Colonic mucosa (tissue), 4 donors: ENCODE measurements around the gene CFAP221. TPM values are rescaled to one million over a fixed set of nuclear protein-coding genes. Genes with fewer than 3 reads are reported as not detected.

Source experiments
- DNase-seq: peaks from one replicate; pipeline ENCODE4 v3.0.0-alpha.2; 2020
- H3K27ac ChIP-seq: fragments of 200-600 bp; one replicate; pipeline ENCODE4 v1.8.0; 2021
- H3K27me3 ChIP-seq: fragments of 200-600 bp; one replicate; pipeline ENCODE4 v1.8.0; 2021
- H3K36me3 ChIP-seq: fragments of 200-600 bp; one replicate; pipeline ENCODE4 v1.8.0; 2021
- H3K4me1 ChIP-seq: fragments of 200-600 bp; one replicate; pipeline ENCODE4 v1.8.0; 2021; ENCODE audit warnings: mild to moderate bottlenecking
- H3K4me3 ChIP-seq: fragments of 200-600 bp; one replicate; pipeline ENCODE4 v1.8.0; 2021
- H3K9ac ChIP-seq, 2 donors: one replicate each; pipeline ENCODE4 v1.7.0; 2013; ENCODE audit warnings: control low read depth in 2 of 2, low read depth in 2 of 2, low read length in 2 of 2
- H3K9me3 ChIP-seq: fragments of 200-600 bp; one replicate; pipeline ENCODE4 v1.8.0; 2021
- intact Hi-C: fragments of 100-400 bp; cut with DNase I; formaldehyde crosslinking; loops from one replicate; pipeline ENCODE4 v1.14.1; 2022
- total RNA-seq, 2 donors: library from RNA; stranded (reverse); fragmentation: NEBNext Ultra II Directional in 1 of 2; extraction: Animal tissue kit (Norgen Biotek cat#: 25700) in 1 of 2; gene quantifications; one replicate each; pipeline ENCODE4 v1.2.1, GENCODE V29; 2021
- TF ChIP-seq, protein P1 (sequence below): fragments of 200-600 bp; IDR thresholded peaks from one replicate; pipeline ENCODE4 v1.8.0; 2022; ENCODE audit warnings: antibody characterized with exemption, mild to moderate bottlenecking
- donor health status: healthy.
- donor health status: DM: no; HTN: no; CAD: no.
- donor health status: DM: no; HTN: no; CAD: no.

The CFAP221 gene
- not detected for total RNA-seq

GRCh38 chr2:119544075-119544938, at the start of gene CFAP221:
CFAP221 (plus strand) TSS chr2:119544449; CDS start chr2:119546132, 1,683 bp downstream.
- H3K27ac ChIP-seq = no peak within 1 kb of the TSS
- intact Hi-C loops = no loop called here
- no peaks in the 10 kb centered on the region for H3K36me3 ChIP-seq
- no peaks in the 10 kb centered on the region for H3K9me3 ChIP-seq
- peak; percentile 81 for DNase-seq
- no peaks in the 10 kb centered on the region for H3K4me1 ChIP-seq
- TF ChIP-seq, protein P1, sequence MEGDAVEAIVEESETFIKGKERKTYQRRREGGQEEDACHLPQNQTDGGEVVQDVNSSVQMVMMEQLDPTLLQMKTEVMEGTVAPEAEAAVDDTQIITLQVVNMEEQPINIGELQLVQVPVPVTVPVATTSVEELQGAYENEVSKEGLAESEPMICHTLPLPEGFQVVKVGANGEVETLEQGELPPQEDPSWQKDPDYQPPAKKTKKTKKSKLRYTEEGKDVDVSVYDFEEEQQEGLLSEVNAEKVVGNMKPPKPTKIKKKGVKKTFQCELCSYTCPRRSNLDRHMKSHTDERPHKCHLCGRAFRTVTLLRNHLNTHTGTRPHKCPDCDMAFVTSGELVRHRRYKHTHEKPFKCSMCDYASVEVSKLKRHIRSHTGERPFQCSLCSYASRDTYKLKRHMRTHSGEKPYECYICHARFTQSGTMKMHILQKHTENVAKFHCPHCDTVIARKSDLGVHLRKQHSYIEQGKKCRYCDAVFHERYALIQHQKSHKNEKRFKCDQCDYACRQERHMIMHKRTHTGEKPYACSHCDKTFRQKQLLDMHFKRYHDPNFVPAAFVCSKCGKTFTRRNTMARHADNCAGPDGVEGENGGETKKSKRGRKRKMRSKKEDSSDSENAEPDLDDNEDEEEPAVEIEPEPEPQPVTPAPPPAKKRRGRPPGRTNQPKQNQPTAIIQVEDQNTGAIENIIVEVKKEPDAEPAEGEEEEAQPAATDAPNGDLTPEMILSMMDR = no peak
- peak within 1 kb of the TSS; percentile 49 for H3K4me3 ChIP-seq
- H3K27me3 ChIP-seq = no peaks in the 10 kb centered on the region
- peak within 1 kb of the TSS in 1 of 2 donors; percentile 26 for H3K9ac ChIP-seq

- Histone ChIP-seq H3K9me3 (no peaks in the 10 kb centered on the region), H3K4me1 (no peaks in the 10 kb centered on the region), H3K27me3 (no peaks in the 10 kb centered on the region), H3K9ac (no peak overlapping the region), H3K4me3 (no peak overlapping the region), H3K27ac (no peak overlapping the region), H3K36me3 (no peaks in the 10 kb centered on the region)
- TF ChIP-seq, protein P1 = no peak
- no peak for DNase-seq
- intact Hi-C loops = no loop called here
Observed at GRCh38 chr2:119495948-119496347, 48.3 kb upstream of the CFAP221 start.

DNA sequence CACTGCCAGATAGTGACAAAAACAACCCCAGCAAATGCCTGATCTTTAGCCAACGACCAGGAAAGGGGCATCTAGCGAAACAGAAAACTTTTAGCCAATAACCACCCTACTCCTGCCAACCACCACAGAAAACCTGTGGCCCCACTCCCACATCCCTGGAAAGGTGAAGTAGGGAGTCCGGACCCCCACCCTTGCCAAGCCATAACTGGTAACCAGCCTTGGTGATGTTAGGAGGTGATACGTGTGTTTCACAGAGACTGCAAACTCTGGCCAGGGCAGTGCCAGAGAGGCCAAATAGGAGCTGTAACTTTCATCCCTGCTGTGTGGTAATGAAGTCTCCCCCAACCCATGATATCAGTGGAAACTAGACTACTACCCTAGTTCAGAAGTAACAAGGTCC, 47.6 kb upstream of the CFAP221 start:
- no peaks in the 10 kb centered on the region for H3K27me3 ChIP-seq
- H3K9ac ChIP-seq = no peak overlapping the region
- TF ChIP-seq, protein P1 = no peak
- no peaks in the 10 kb centered on the region for H3K4me1 ChIP-seq
- no peak for DNase-seq
- intact Hi-C loops = no loop called here
- H3K4me3 ChIP-seq = no peak overlapping the region
- no peak overlapping the region for H3K27ac ChIP-seq
- H3K9me3 ChIP-seq = no peaks in the 10 kb centered on the region
- H3K36me3 ChIP-seq = no peaks in the 10 kb centered on the region

DNA sequence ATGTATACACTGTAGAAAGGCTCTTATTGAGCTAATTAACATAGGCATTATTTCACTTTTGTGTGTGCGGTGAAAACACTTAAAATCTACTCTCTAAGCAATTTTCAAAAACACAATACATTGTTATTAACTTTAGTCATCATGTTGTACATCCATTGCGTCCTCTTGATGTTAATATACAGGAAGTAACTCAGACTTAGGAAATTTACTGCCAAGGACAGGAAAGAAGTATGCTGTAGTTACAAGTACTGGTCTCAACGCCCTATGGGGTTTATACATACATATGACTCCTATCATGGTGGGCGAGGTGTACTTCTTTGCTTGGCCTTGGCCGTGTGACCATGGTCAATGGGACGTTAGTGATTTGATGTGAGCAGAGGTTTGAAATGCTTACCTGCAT, 35.5 kb upstream of the CFAP221 start:
- intact Hi-C loops = no loop called here
- TF ChIP-seq, protein P1 = no peak

GRCh38 chr2:119511989-119512388, 32.3 kb upstream of the CFAP221 start:
- H3K4me1 ChIP-seq = no peaks in the 10 kb centered on the region
- no peak overlapping the region for H3K27ac ChIP-seq
- H3K27me3 ChIP-seq = no peaks in the 10 kb centered on the region
- TF ChIP-seq, protein P1 = no peak
- intact Hi-C loops = no loop called here
- H3K4me3 ChIP-seq = no peak overlapping the region
- no peaks in the 10 kb centered on the region for H3K9me3 ChIP-seq
- DNase-seq = no peak
- H3K36me3 ChIP-seq = no peaks in the 10 kb centered on the region
- no peak overlapping the region for H3K9ac ChIP-seq

More for the DNA sequence above, 35.5 kb upstream of the CFAP221 start:
- no peak overlapping the region for H3K4me3 ChIP-seq
- no peaks in the 10 kb centered on the region for H3K36me3 ChIP-seq
- H3K9me3 ChIP-seq = no peaks in the 10 kb centered on the region
- no peaks in the 10 kb centered on the region for H3K27me3 ChIP-seq
- no peak overlapping the region for H3K27ac ChIP-seq
- no peaks in the 10 kb centered on the region for H3K4me1 ChIP-seq
- H3K9ac ChIP-seq = no peak overlapping the region
- DNase-seq = no peak
